Activated CD8-positive, alpha-beta memory T cell treated with anti-CD3 and anti-CD28 coated beads, Interleukin-2, amount 10 ng/mL, durations not matched to agents 7 days and 5 days (primary cell): ENCODE data around the gene SBSN. TPM values are rescaled to one million over a fixed set of nuclear protein-coding genes. Genes with fewer than 3 reads are reported as not detected.
"Not testable (repeated sequence)": the region's sequence is repeated elsewhere in the genome, so short reads cannot be mapped to it uniquely, and the experiment has no call there.

Source experiments
- ATAC-seq: fragments of 150-1000 bp; cut with Tn5 transposase; one replicate; pipeline ENCODE4 v1.10.0; 2021; ENCODE audit warnings: moderate library complexity
- CTCF ChIA-PET: fragments of 350-600 bp; sonication (Branson Sonifier 250); formaldehyde crosslinking; loops from one replicate; lab custom pipeline; 2021; ENCODE audit warnings: antibody characterized with exemption; lab: Charles Lee
- DNase-seq: peaks from one replicate; pipeline ENCODE4 v3.0.0-alpha.2; 2020
- H3K27ac Mint-ChIP-seq: one replicate; pipeline ENCODE4 v1.8.0; 2021; ENCODE audit warnings: mild to moderate bottlenecking, mixed read lengths
- H3K27me3 Mint-ChIP-seq: one replicate; pipeline ENCODE4 v1.8.0; 2021; ENCODE audit warnings: mixed read lengths
- H3K36me3 Mint-ChIP-seq: one replicate; pipeline ENCODE4 v1.8.0; 2021; ENCODE audit warnings: mild to moderate bottlenecking, mixed read lengths
- H3K4me1 Mint-ChIP-seq: one replicate; pipeline ENCODE4 v1.8.0; 2021; ENCODE audit warnings: mixed read lengths
- H3K4me3 Mint-ChIP-seq: one replicate; pipeline ENCODE4 v1.8.0; 2021; ENCODE audit warnings: mild to moderate bottlenecking, moderate library complexity, mixed read lengths
- H3K9me3 Mint-ChIP-seq: one replicate; pipeline ENCODE4 v1.8.0; 2022; ENCODE audit warnings: low read depth, mixed read lengths
- total RNA-seq, 2 experiments: library from RNA; stranded (reverse); gene quantifications; one replicate each; pipeline ENCODE4 v1.2.3, GENCODE V29; 2021

SBSN gene
- total RNA-seq, 2 experiments from 2014 or later, result not detected

DNA sequence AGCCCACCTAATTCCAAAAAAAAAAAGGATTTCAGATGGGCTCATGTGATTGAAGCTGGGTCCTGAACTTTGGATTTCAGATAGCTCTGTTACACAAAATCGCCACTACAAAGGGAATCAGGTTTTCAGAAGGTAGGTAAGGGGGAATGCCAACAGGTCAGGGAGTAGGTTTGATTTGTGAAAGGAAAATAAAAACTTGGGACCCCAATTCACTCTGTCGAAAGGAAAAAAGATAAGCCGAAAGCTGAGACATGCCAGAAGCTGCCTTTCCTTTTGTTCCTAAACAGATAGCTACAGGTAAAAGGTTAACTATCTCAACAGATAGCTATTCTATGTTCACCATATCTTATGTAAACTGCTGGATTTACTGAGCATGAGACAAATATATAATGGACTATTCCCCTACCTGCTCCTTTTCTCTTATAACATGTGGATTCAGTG, 41.8 kb downstream of the SBSN start:
- CTCF ChIA-PET, result interaction anchor here (0.9 to 1.9 kb wide), 5 partner anchors 9 to 133 kb away, joined by 3 to 13 read pairs (median 6); no protein-coding TSS in a partner anchor
- Mint-ChIP-seq H3K27me3 (peaks cover 26% of the 10 kb centered on the region), H3K4me1 (peaks cover 2% of the 10 kb centered on the region), H3K27ac (no peak overlapping the region), H3K36me3 (no peaks in the 10 kb centered on the region), H3K4me3 (no peak overlapping the region), H3K9me3 (no peaks in the 10 kb centered on the region)
- no peak for DNase-seq
- ATAC-seq, result no peak

DNA sequence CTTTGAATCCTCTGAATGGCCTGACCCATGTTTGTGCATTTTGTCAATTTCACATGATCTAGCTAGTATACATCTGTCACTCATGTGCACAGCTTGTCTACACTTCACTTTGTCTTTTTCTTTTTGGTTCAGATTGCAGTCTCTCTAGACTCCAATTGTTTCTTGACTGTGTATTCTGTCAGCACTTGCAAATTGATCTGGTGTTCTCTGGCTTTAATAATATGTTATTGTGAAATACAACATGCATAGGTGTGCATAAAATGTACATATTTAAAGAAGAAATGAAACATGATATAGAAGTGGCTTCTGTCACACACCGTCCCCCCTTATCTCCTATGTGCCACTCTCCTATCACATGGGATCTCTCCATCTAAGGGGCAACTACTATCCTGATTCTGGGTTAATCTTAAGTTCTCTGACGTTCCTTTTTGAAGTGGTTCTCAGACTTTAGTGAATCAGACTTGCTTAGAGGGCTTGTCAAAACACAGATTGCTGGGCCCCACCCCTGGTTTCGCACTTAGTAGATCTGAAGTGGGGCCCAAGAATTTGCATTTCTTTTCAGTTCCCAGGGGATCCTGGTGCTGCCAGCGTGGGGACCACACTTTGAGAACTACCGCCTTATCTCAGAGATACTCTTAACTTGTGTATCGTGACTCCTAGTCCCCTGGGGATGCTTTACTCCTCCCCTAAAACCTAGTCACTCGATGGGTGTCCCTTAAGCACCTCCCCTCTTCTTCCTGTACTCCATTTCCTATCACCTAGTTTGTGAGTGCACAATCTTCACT, 43.7 kb downstream of the SBSN start:
- peaks cover 23% of the 10 kb centered on the region for H3K27me3 Mint-ChIP-seq
- CTCF ChIA-PET, result interaction anchor here (1.9 kb wide), 1 partner anchor 11 kb away, joined by 6 read pairs; no protein-coding TSS in a partner anchor
- H3K4me3 Mint-ChIP-seq, result no peak overlapping the region
- no peaks in the 10 kb centered on the region for H3K9me3 Mint-ChIP-seq
- DNase-seq (no peak), ATAC-seq (no peak)
- no peak overlapping the region for H3K27ac Mint-ChIP-seq
- H3K4me1 Mint-ChIP-seq, result peaks cover 2% of the 10 kb centered on the region
- H3K36me3 Mint-ChIP-seq, result no peaks in the 10 kb centered on the region

DNA sequence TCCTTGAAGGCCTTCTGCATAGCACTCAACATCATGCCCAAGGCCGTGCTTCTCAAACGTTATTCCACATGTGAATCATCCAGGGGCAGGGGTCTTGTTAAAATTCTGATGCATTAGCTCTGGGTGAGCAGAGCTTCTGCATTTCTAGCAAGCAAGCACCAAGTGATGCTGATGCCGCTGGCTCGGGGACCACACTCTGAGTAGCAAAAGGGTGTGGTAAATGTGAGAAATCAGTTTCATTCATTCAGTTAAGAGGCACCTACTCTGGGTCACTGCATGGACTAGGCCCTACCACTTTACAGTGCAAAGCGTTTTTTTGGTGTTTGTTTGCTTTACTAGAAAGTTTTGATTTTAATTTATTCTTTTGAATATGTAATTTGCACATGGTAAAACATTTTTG, 45.0 kb downstream of the SBSN start:
- Mint-ChIP-seq H3K27me3 (peaks cover 21% of the 10 kb centered on the region), H3K4me3 (no peak overlapping the region), H3K36me3 (no peaks in the 10 kb centered on the region), H3K27ac (no peak overlapping the region), H3K4me1 (peaks cover under 1% of the 10 kb centered on the region), H3K9me3 (no peaks in the 10 kb centered on the region)
- ATAC-seq (no peak), DNase-seq (no peak)
- CTCF ChIA-PET, result no interaction called here

DNA sequence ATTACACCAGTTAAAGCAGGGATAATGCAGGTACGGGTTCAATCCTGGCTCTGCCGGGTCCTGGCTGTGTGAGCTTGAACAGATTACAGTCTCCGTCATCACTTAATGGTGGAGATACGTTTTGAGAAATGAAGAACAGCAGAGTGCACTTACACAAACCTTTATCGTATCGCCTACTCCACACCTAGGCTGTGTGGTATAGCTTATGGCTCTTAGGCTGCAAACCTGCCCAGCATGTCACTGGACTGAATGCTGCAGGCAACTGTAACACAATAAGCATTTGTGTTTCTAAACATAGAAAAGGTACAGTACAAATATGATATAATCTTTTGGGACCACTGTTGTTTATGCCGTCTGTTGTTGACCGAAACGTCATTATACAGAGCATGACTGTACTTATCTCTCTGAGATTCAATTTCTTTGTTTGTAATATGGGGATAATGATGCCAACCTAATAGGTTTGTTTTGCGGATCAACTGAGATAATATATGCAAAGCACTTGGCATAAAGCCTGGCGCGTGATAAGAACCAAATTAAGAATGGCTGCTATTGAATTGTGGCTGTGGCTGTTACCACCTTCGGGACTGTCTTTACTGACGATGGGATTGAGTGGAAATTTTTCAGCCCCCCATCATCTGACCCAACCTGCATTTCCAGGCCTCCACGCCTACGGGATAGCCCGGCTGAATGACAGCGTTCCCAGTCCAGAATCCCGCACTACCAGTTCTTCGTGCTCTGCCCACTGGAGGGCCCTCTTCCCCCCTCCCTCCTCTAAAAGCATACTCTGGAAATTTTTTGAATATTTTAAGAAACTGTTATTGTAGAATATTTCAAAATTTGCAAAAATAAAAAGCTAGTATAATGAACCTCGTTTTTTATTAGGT, 49.1 kb downstream of the SBSN start:
- H3K27ac Mint-ChIP-seq, result no peak overlapping the region
- H3K27me3 Mint-ChIP-seq, result peaks cover 5% of the 10 kb centered on the region
- no peaks in the 10 kb centered on the region for H3K36me3 Mint-ChIP-seq
- no peak for DNase-seq
- CTCF ChIA-PET, result interaction anchor here (2.2 to 2.3 kb wide), 2 partner anchors 11 to 16 kb away, joined by 6 to 7 read pairs; no protein-coding TSS in a partner anchor
- no peaks in the 10 kb centered on the region for H3K9me3 Mint-ChIP-seq
- ATAC-seq, result no peak
- H3K4me1 Mint-ChIP-seq, result no peaks in the 10 kb centered on the region
- H3K4me3 Mint-ChIP-seq, result no peak overlapping the region

DNA sequence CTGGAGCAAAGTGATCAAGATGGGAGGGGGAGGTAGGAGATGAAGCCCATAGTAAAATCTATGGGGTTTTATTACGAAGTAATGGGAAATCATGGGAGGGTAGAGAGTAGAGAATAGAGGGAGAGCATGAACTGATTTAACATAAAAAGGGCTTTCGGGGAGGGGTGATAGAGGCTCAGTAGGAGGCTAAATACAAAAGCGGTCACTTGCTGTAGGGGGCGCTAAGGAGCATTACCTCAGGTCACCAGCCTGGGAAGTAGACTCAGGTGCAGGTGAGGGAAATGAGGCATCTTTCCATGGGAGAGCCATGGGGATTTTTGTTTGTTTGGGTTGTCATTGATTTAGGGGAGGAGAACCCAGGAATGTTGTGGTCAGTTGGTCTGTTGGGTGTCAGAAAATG, 52.0 kb downstream of the SBSN start:
- ATAC-seq (no peak), DNase-seq (no peak)
- no peaks in the 10 kb centered on the region for H3K36me3 Mint-ChIP-seq
- H3K4me3 Mint-ChIP-seq, result no peak overlapping the region
- H3K4me1 Mint-ChIP-seq, result no peaks in the 10 kb centered on the region
- CTCF ChIA-PET, result no interaction called here
- H3K9me3 Mint-ChIP-seq, result no peaks in the 10 kb centered on the region
- H3K27ac Mint-ChIP-seq, result no peak overlapping the region
- H3K27me3 Mint-ChIP-seq, result peaks cover 5% of the 10 kb centered on the region

DNA sequence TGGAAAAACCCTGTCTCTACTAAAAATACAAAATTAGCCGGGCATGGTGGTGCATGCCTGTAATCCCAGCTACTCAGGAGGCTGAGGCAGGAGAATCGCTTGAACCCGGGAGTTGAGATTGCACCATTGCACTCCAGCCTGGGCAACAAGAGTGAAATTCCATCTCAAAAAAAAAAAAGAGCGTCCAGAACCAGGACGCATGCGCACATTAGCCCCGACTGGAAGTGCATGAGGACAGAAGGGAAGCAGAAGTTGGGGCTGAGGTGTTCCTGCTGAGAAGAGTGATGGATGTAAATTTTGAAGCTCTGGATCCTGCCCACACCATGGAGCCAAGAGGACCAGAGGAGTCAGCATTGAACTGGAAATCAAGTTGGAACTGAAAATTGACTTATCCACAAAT, 53.5 kb downstream of the SBSN start:
- H3K4me1 Mint-ChIP-seq, DNase-seq, ATAC-seq, H3K9me3 Mint-ChIP-seq, H3K36me3 Mint-ChIP-seq, H3K27me3 Mint-ChIP-seq, H3K4me3 Mint-ChIP-seq, H3K27ac Mint-ChIP-seq: not testable (repeated sequence)
- CTCF ChIA-PET, result interaction anchor here (1.2 to 1.4 kb wide), 2 partner anchors 71 to 122 kb away, joined by 3 to 10 read pairs; no protein-coding TSS in a partner anchor

DNA sequence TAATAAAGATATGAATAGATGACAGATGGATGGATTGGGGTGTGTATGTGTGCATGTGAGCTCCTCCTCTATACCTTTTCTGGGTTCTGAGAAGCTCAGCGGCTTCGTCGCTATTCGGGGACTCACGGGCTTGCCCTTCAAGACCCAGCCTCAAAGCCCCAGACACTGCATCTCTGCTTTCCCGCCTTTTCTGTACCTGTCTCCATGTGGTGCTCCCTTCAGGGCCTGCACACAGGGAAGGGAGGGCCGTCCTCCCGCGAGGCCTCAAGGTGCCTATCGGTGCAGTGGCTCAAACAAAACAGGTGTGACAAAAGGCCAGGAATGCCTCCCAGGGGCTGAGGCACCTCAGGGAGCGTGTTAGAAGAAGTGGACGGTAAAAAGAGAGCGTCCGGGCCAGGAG, 54.0 kb downstream of the SBSN start:
- H3K4me3 Mint-ChIP-seq, result no peak overlapping the region
- H3K4me1 Mint-ChIP-seq, result no peaks in the 10 kb centered on the region
- H3K27ac Mint-ChIP-seq, result no peak overlapping the region
- H3K9me3 Mint-ChIP-seq, result no peaks in the 10 kb centered on the region
- H3K36me3 Mint-ChIP-seq, result no peaks in the 10 kb centered on the region
- CTCF ChIA-PET, result interaction anchor here (0.9 to 2.7 kb wide), 3 partner anchors 22 to 121 kb away, joined by 4 to 14 read pairs (median 10); no protein-coding TSS in a partner anchor
- ATAC-seq (no peak), DNase-seq (no peak)
- no peaks in the 10 kb centered on the region for H3K27me3 Mint-ChIP-seq

Other genes starting within 250 kb of the SBSN start
- under 1 TPM; 0.55 to 0.77 TPM for gene HAMP, start 245.8 kb downstream of the SBSN start, total RNA-seq
- under 1 TPM in 1 of 2 experiments, not detected in 1; 0.26 TPM for gene MAG, start 236.2 kb downstream of the SBSN start, total RNA-seq
- gene CD22, start 199.1 kb downstream of the SBSN start, total RNA-seq, result under 1 TPM in 1 of 2 experiments, not detected in 1; 0.41 TPM
- gene FFAR1, start 180.4 kb downstream of the SBSN start, total RNA-seq, result not detected
- gene FFAR3, start 169.9 kb downstream of the SBSN start, total RNA-seq, result not detected
- gene GPR42, start 157.2 kb downstream of the SBSN start, total RNA-seq, result under 1 TPM in 1 of 2 experiments, not detected in 1; 0.12 TPM
- gene FFAR2, start 80.1 kb downstream of the SBSN start, total RNA-seq, result not detected
- not detected for gene KRTDAP, start 37.8 kb downstream of the SBSN start, total RNA-seq
- not detected for gene DMKN, start 14.7 kb downstream of the SBSN start, total RNA-seq
- gene GAPDHS, start 5.1 kb upstream of the SBSN start, total RNA-seq, result not detected
- gene TMEM147, start 17.3 kb upstream of the SBSN start, total RNA-seq, result 10 to 100 TPM; 43.6 to 65.3 TPM
- not detected for gene ATP4A, start 35.3 kb upstream of the SBSN start, total RNA-seq
- gene PMIS2, start 57.9 kb upstream of the SBSN start, total RNA-seq, result not detected
- 10 to 100 TPM; 49.0 to 59.2 TPM for gene HAUS5, start 84.4 kb upstream of the SBSN start, total RNA-seq
- 100 to 1,000 TPM; 110 to 117 TPM for gene RBM42, start 100.7 kb upstream of the SBSN start, total RNA-seq
- 1 to 10 TPM; 1.2 to 1.9 TPM for gene ETV2, start 113.4 kb upstream of the SBSN start, total RNA-seq
- gene COX6B1, start 120.0 kb upstream of the SBSN start, total RNA-seq, result 100 to 1,000 TPM; 394 to 417 TPM
- under 1 TPM in 1 of 2 experiments, not detected in 1; 0.30 TPM for gene UPK1A, start 138.2 kb upstream of the SBSN start, total RNA-seq
- 100 to 1,000 TPM; 133 to 185 TPM for gene ZBTB32, start 176.2 kb upstream of the SBSN start, total RNA-seq
- gene KMT2B, start 189.7 kb upstream of the SBSN start, total RNA-seq, result 10 to 100 TPM; 70.2 to 79.8 TPM
- gene IGFLR1, start 214.1 kb upstream of the SBSN start, total RNA-seq, result 100 to 1,000 TPM in 1 of 2 experiments, 10 to 100 TPM in 1; 51.7 to 117 TPM
- 10 to 100 TPM; 25.1 to 35.6 TPM for gene U2AF1L4, start 217.1 kb upstream of the SBSN start, total RNA-seq
- gene PSENEN, start 217.3 kb upstream of the SBSN start, total RNA-seq, result 10 to 100 TPM; 39.1 to 49.0 TPM
- 1 to 10 TPM; 8.9 to 9.2 TPM for gene LIN37, start 220.3 kb upstream of the SBSN start, total RNA-seq
- not detected for gene HSPB6, start 228.7 kb upstream of the SBSN start, total RNA-seq
- gene PROSER3, start 229.9 kb upstream of the SBSN start, total RNA-seq, result 10 to 100 TPM; 46.5 to 57.8 TPM
- 100 to 1,000 TPM in 1 of 2 experiments, 10 to 100 TPM in 1; 40.0 to 101 TPM for gene ARHGAP33, start 247.3 kb upstream of the SBSN start, total RNA-seq